Natural killer cell (primary cell): Measurements from ENCODE around the gene PNMA6E. TPM values are rescaled to one million over a fixed set of nuclear protein-coding genes. Genes with fewer than 3 reads are reported as not detected.

ENCODE experiments used
- ATAC-seq, 3 donors: fragments of 150-1000 bp in 2 of 3; fragments of 200-7000 bp in 1 of 3; cut with Tn5 transposase; 1 replicate in 1 of 3; 2 replicates in 2 of 3; pipeline ENCODE4 v1.10.0; 2021; ENCODE audit warnings: mild to moderate bottlenecking in 2 of 3, moderate library complexity in 2 of 3
- DNase-seq, 2 donors: peaks; one replicate each; pipeline versions ENCODE4 v3.0.0 to v3.0.0-alpha.2; 2013 to 2021; ENCODE audit warnings: mixed read lengths in 1 of 2
- H3K27ac ChIP-seq: one replicate; pipeline ENCODE4 v1.5.1; 2013; ENCODE audit warnings: mild to moderate bottlenecking, low read length
- H3K27me3 ChIP-seq: one replicate; pipeline ENCODE4 v1.6.1; 2013; ENCODE audit warnings: low read length; ENCODE audit not compliant: control insufficient read depth, insufficient read depth
- H3K36me3 ChIP-seq: one replicate; pipeline ENCODE4 v1.6.1; 2013; ENCODE audit warnings: low read length; ENCODE audit not compliant: control insufficient read depth, insufficient read depth
- H3K4me1 ChIP-seq: one replicate; pipeline ENCODE4 v1.6.1; 2013; ENCODE audit warnings: low read length; ENCODE audit not compliant: control insufficient read depth, insufficient read depth
- H3K4me3 ChIP-seq: one replicate; pipeline ENCODE4 v1.5.1; 2013; ENCODE audit warnings: low read length
- H3K9me3 ChIP-seq: one replicate; pipeline ENCODE4 v1.6.1; 2013; ENCODE audit warnings: low read length; ENCODE audit not compliant: control insufficient read depth, insufficient read depth
- H3K27ac Mint-ChIP-seq, 2 donors: one replicate each; pipeline ENCODE4 v1.8.0; 2022; ENCODE audit warnings: mild to moderate bottlenecking in 2 of 2, mixed read lengths in 2 of 2, moderate library complexity in 1 of 2
- H3K27me3 Mint-ChIP-seq, 2 donors: one replicate each; pipeline ENCODE4 v1.8.0; 2022; ENCODE audit warnings: low read depth in 2 of 2, mixed read lengths in 2 of 2
- H3K36me3 Mint-ChIP-seq: one replicate; pipeline ENCODE4 v1.8.0; 2022; ENCODE audit warnings: mixed read lengths
- H3K4me1 Mint-ChIP-seq, 2 donors: one replicate each; pipeline ENCODE4 v1.8.0; 2022; ENCODE audit warnings: mixed read lengths in 2 of 2
- H3K4me3 Mint-ChIP-seq: one replicate; pipeline ENCODE4 v1.8.0; 2022; ENCODE audit warnings: mild to moderate bottlenecking, moderate library complexity, mixed read lengths
- H3K9me3 Mint-ChIP-seq, 2 donors: one replicate each; pipeline ENCODE4 v1.8.0; 2022; ENCODE audit warnings: mixed read lengths in 2 of 2
- WGBS: methylation state at CpG from one replicate; pipeline ENCODE4 v1.1.7; 2013; ENCODE audit warnings: missing lambda C conversion rate; ENCODE audit not compliant: insufficient coverage; 5-methylcytosine and 5-hydroxymethylcytosine counted together
- intact Hi-C: fragments of 100-400 bp; cut with micrococcal nuclease; formaldehyde crosslinking; loops from one replicate; pipeline ENCODE4 v1.14.2; 2022
- total RNA-seq, 4 donors: library from RNA; stranded (reverse); fragments of 120-200 nt in 1 of 4; gene quantifications; one replicate each; pipeline versions ENCODE4 v1.2.3 to v1.2.4, GENCODE V29; 2013 to 2022
- TF ChIP-seq, protein P1 (sequence below): fragments of 200-600 bp; IDR thresholded peaks from one replicate; pipeline ENCODE4 v1.8.0; 2022; ENCODE audit warnings: antibody characterized with exemption

Gene PNMA6E
- total RNA-seq, 3 donors from 2014 or later (not counting 1 experiment from before 2014, with no cell fraction given): not detected

DNA sequence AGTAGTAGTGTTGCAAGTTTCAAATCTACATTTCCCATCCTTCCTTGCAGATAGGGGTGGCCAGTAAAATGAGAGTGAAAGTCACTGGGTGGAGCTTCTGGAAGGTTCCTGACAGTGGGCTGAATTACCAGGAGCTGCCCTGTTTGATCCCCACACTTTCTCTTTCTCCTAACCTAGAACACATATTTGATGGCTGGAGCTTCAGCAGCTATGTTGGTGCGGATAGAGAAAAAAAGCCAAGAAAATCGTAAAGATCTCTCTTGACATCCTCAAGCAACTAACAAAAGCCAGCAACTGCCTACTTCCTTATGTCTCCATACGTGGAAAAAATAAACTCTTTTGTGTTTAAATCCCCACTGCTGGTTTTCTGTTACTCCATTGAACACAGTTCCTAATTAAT, 35.0 kb downstream of the PNMA6E start:
- Histone ChIP-seq H3K36me3 (no peaks in the 10 kb centered on the region), H3K4me3 (no peak overlapping the region), H3K9me3 (no peaks in the 10 kb centered on the region), H3K27me3 (no peaks in the 10 kb centered on the region), H3K27ac (no peak overlapping the region), H3K4me1 (no peaks in the 10 kb centered on the region)
- H3K9me3 Mint-ChIP-seq: no peaks in the 10 kb centered on the region
- H3K36me3 Mint-ChIP-seq: no peaks in the 10 kb centered on the region
- peaks cover 3 to 42% of the 10 kb centered on the region in 2 donors for H3K27me3 Mint-ChIP-seq
- DNase-seq (no peak), ATAC-seq (no peak)
- TF ChIP-seq, protein P1, sequence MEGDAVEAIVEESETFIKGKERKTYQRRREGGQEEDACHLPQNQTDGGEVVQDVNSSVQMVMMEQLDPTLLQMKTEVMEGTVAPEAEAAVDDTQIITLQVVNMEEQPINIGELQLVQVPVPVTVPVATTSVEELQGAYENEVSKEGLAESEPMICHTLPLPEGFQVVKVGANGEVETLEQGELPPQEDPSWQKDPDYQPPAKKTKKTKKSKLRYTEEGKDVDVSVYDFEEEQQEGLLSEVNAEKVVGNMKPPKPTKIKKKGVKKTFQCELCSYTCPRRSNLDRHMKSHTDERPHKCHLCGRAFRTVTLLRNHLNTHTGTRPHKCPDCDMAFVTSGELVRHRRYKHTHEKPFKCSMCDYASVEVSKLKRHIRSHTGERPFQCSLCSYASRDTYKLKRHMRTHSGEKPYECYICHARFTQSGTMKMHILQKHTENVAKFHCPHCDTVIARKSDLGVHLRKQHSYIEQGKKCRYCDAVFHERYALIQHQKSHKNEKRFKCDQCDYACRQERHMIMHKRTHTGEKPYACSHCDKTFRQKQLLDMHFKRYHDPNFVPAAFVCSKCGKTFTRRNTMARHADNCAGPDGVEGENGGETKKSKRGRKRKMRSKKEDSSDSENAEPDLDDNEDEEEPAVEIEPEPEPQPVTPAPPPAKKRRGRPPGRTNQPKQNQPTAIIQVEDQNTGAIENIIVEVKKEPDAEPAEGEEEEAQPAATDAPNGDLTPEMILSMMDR: no peak
- WGBS: 100% methylated on average over 1 of the region's 3 CpGs
- H3K4me1 Mint-ChIP-seq: no peaks in the 10 kb centered on the region
- intact Hi-C loops: no loop called here
- no peak overlapping the region for H3K4me3 Mint-ChIP-seq
- H3K27ac Mint-ChIP-seq: no peak overlapping the region

DNA sequence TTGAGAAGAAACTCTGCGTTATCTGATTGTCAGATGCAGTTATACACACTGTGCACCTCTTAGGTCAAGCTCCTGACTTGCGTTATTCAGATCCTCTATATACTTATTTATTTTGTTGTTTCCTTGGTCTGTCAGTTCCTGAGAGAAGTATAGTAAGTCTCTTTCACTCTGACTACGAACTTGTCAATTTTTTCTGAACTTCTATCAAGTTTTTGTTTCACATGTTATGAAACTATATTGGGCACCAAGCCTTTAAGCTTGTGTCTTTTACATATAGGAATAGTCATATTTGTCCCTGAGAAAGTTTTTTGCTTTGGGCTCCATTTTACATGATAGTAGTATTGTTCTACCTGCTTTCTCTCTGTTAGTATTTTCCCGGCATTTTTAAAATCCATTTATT, 35.5 kb downstream of the PNMA6E start:
- Histone ChIP-seq H3K27me3 (no peaks in the 10 kb centered on the region), H3K9me3 (no peaks in the 10 kb centered on the region), H3K27ac (no peak overlapping the region), H3K36me3 (no peaks in the 10 kb centered on the region), H3K4me3 (no peak overlapping the region), H3K4me1 (no peaks in the 10 kb centered on the region)
- Mint-ChIP-seq H3K4me3 (no peak overlapping the region), H3K9me3 (no peaks in the 10 kb centered on the region), H3K4me1 (no peaks in the 10 kb centered on the region), H3K36me3 (no peaks in the 10 kb centered on the region), H3K27ac (no peak overlapping the region), H3K27me3 (peaks cover 2 to 39% of the 10 kb centered on the region in 2 donors)
- TF ChIP-seq, protein P1: no peak
- DNase-seq (no peak), ATAC-seq (no peak)
- intact Hi-C loops: no loop called here
- 90% methylated on average over 2 of the region's 4 CpGs for WGBS

DNA sequence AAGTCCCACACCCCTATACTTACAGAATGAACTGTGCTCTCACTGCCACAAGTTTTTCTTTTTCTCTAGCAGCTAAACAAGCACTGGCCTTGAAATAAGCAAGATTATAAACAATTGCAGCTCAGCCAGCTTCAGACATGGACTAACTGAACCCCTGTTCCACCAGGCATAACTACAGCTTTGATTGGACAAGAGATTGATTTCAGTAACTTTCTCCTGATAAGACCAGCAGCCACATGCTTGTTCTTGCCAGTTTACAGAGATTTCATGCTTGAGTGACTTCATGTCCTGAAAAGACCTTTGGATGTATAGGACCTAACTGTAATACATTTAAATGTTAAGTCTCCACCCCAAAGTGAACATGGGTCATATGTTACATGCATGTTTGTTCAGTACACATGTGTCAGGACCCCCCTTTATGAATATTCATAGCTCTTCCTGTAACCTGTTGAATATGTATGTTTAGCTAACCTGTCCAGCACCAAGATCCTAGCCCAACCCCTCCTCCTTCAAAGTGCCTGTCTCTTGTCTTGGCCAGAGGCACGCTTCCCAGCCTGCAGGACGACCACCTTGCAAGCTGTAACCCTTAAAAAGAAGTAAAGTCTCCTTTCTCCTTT, 39.3 kb downstream of the PNMA6E start:
- no peak overlapping the region for H3K4me3 ChIP-seq
- TF ChIP-seq, protein P1: no peak
- peaks cover 0 to 24% of the 10 kb centered on the region in 2 donors for H3K27me3 Mint-ChIP-seq
- H3K9me3 Mint-ChIP-seq: no peaks in the 10 kb centered on the region
- H3K27me3 ChIP-seq: no peaks in the 10 kb centered on the region
- no peak overlapping the region for H3K27ac ChIP-seq
- no peaks in the 10 kb centered on the region for H3K4me1 ChIP-seq
- ATAC-seq (no peak), DNase-seq (no peak)
- H3K9me3 ChIP-seq: no peaks in the 10 kb centered on the region
- intact Hi-C loops: no loop called here
- no peaks in the 10 kb centered on the region for H3K4me1 Mint-ChIP-seq
- H3K4me3 Mint-ChIP-seq: no peak overlapping the region
- no CpG with 5 or more reads among the region's 2 CpGs for WGBS
- H3K27ac Mint-ChIP-seq: no peak overlapping the region
- no peaks in the 10 kb centered on the region for H3K36me3 Mint-ChIP-seq
- no peaks in the 10 kb centered on the region for H3K36me3 ChIP-seq

DNA sequence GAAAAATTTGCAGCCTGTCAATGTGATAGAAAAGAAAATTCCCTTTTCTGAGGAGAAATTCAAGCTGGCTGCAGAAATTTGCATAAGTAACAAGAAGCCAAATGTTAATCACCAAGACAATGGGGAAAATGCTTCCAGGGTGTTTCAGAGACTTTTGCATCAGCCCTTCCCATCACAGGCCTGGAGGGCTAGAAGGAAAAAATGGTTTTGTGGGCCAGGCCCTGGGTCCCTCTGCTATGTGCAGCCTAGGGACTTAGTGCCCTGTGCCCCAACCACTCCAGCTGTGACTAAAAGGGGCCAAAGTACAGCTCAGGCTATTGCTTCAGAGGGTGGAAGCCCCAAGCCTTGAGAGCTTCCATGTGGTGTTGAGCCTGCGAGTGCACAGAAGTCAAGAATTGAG, 43.3 kb downstream of the PNMA6E start:
- TF ChIP-seq, protein P1: no peak
- Mint-ChIP-seq H3K36me3 (no peaks in the 10 kb centered on the region), H3K9me3 (no peaks in the 10 kb centered on the region), H3K4me3 (no peak overlapping the region), H3K27ac (no peak overlapping the region), H3K27me3 (no peaks in the 10 kb centered on the region), H3K4me1 (no peaks in the 10 kb centered on the region)
- ATAC-seq: no peak
- Histone ChIP-seq H3K27ac (no peak overlapping the region), H3K9me3 (no peaks in the 10 kb centered on the region), H3K27me3 (no peaks in the 10 kb centered on the region), H3K36me3 (no peaks in the 10 kb centered on the region), H3K4me1 (no peaks in the 10 kb centered on the region), H3K4me3 (no peak overlapping the region)
- intact Hi-C loops: no loop called here
- no peak for DNase-seq
- WGBS: 100% methylated on average over 1 of the region's 1 CpG
